Nephron (organoid): ENCODE results near the gene COG5.

ENCODE experiments used
- H3K27ac Mint-ChIP-seq, 3 experiments: 2 replicates each; pipeline ENCODE4 v1.8.0; 2020; ENCODE audit warnings: mixed read lengths in 3 of 3, mild to moderate bottlenecking in 2 of 3, moderate library complexity in 1 of 3
- H3K27me3 Mint-ChIP-seq: 2 replicates; pipeline ENCODE4 v1.8.0; 2021; ENCODE audit warnings: low read depth, mild to moderate bottlenecking, moderate library complexity, mixed read lengths
- H3K36me3 Mint-ChIP-seq: 2 replicates; pipeline ENCODE4 v1.8.0; 2020; ENCODE audit warnings: low read depth, mixed read lengths
- H3K4me1 Mint-ChIP-seq: 2 replicates; pipeline ENCODE4 v1.8.0; 2020; ENCODE audit warnings: mixed read lengths
- H3K4me3 Mint-ChIP-seq, 3 experiments: 2 replicates each; pipeline ENCODE4 v1.8.0; 2020; ENCODE audit warnings: mild to moderate bottlenecking in 3 of 3, mixed read lengths in 3 of 3, moderate library complexity in 2 of 3
- H3K9me3 Mint-ChIP-seq: 2 replicates; pipeline ENCODE4 v1.8.0; 2020; ENCODE audit warnings: mixed read lengths
- TF ChIP-seq, protein P1 (sequence below), 3 experiments: fragments of 200-600 bp; sonication (generic); IDR thresholded peaks; one replicate each; pipeline ENCODE4 v1.5.0; 2021; ENCODE audit warnings: antibody characterized with exemption in 3 of 3; ENCODE audit not compliant: unreplicated experiment in 3 of 3

COG5 gene

DNA sequence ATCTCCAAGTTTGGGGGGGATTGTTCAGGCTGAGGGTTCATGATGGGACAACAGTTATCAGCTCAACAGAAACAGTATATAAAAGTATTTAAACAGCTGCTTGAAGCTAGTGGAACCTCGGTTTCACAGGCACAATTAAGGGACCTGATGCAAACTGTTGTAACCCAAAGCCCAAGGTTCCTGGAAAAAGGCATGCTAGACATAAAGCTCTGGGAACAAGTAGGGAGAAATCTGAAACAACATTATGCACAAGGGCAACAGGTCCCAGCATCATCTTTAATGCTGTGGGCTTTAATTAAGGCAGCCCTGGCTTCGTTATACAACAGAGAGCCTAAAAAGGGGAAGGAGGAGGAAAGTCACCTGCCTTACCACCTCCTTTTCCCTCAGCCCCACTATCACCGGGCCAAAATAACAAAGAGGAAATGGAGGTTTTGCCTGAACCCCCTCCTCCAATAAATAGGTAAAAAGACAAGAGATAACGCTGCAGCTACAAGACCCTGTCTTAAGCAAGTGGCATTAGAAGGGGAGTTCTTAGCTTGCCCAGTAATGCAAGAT is 177.1 kb downstream of the COG5 start:
- Mint-ChIP-seq H3K36me3 (peaks cover 3% of the 10 kb centered on the region), H3K4me1 (peaks cover 43% of the 10 kb centered on the region), H3K9me3 (no peaks in the 10 kb centered on the region), H3K4me3 (peak overlapping the region in 1 of 3 experiments; percentile 50), H3K27ac (peak overlapping the region; percentile 63 to 93 (median 75)), H3K27me3 (no peaks in the 10 kb centered on the region)
- TF ChIP-seq, protein P1, sequence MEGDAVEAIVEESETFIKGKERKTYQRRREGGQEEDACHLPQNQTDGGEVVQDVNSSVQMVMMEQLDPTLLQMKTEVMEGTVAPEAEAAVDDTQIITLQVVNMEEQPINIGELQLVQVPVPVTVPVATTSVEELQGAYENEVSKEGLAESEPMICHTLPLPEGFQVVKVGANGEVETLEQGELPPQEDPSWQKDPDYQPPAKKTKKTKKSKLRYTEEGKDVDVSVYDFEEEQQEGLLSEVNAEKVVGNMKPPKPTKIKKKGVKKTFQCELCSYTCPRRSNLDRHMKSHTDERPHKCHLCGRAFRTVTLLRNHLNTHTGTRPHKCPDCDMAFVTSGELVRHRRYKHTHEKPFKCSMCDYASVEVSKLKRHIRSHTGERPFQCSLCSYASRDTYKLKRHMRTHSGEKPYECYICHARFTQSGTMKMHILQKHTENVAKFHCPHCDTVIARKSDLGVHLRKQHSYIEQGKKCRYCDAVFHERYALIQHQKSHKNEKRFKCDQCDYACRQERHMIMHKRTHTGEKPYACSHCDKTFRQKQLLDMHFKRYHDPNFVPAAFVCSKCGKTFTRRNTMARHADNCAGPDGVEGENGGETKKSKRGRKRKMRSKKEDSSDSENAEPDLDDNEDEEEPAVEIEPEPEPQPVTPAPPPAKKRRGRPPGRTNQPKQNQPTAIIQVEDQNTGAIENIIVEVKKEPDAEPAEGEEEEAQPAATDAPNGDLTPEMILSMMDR (IDR thresholded peaks at IDR 0.05; ENCODE audit: unreplicated experiment in 3 of 3), result no peak

DNA sequence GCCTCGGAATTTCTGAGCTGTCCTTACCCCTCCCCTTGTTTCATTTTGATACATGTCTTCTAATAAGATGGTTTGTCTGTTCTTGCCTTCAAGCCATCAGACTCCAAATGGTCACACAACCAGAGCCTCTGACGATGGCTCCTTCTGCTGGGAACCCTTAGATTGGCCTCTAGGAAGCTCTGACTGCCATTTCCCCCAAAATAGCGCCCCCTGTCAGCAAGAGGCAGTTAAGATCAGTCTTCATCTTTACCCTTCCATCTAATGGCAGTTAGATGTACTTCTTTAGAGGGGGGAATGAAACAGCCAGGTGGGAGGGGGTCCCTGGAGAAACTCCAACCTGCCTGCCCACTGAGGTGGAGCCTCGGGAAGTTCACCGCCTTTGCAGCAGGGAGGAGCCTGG is 179.7 kb downstream of the COG5 start:
- Mint-ChIP-seq H3K4me3 (no peak overlapping the region), H3K27ac (no peak overlapping the region), H3K36me3 (peaks cover 3% of the 10 kb centered on the region), H3K4me1 (peaks cover 30% of the 10 kb centered on the region), H3K9me3 (peaks cover 3% of the 10 kb centered on the region), H3K27me3 (no peaks in the 10 kb centered on the region)
- TF ChIP-seq, protein P1 (IDR thresholded peaks at IDR 0.05; ENCODE audit: unreplicated experiment in 3 of 3), result no peak

DNA sequence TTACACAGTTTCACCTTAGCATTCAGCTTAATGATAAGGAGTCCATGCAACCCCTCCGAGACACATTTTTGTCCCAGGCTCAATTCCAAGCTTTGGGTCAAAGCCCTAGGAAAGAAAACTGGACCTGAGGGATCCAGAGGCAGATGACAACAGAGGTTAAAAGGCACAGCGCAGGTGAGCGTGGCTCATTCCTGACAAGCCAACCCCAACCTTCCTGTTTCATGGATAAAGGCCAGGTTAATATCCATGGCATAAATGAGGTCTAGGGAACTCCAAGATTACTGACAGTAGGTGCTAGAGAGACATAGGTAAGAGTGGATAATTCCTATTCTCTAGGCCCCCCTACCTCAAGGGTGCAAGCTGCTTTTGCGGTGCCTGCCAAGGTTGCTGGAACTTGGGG is 180.5 kb downstream of the COG5 start:
- Mint-ChIP-seq H3K27me3 (no peaks in the 10 kb centered on the region), H3K27ac (no peak overlapping the region), H3K4me1 (peaks cover 30% of the 10 kb centered on the region), H3K36me3 (peaks cover 3% of the 10 kb centered on the region), H3K4me3 (no peak overlapping the region), H3K9me3 (peaks cover 8% of the 10 kb centered on the region)
- TF ChIP-seq, protein P1 (IDR thresholded peaks at IDR 0.05; ENCODE audit: unreplicated experiment in 3 of 3), result no peak

DNA sequence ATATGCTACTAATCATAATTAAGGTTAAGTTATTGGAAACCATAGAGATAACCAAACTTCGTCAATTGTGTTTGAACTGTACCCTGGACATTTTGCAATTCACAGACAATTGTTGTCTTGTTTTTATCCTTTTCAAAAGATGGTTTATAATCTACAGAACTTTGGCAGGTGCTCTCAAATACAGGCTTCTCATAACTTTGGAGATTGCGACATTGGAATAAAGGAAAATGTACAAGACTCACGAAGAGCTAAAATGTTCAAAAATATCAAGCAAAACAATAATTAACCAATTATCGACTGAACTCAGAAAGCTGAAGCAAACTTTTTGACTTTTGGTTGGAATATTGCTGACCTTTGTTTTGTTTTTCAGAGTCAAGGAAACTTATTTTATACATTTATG is 182.3 kb downstream of the COG5 start:
- H3K4me1 Mint-ChIP-seq, result peaks cover 12% of the 10 kb centered on the region
- TF ChIP-seq, protein P1 (IDR thresholded peaks at IDR 0.05; ENCODE audit: unreplicated experiment in 3 of 3), result no peak
- no peaks in the 10 kb centered on the region for H3K27me3 Mint-ChIP-seq

DNA sequence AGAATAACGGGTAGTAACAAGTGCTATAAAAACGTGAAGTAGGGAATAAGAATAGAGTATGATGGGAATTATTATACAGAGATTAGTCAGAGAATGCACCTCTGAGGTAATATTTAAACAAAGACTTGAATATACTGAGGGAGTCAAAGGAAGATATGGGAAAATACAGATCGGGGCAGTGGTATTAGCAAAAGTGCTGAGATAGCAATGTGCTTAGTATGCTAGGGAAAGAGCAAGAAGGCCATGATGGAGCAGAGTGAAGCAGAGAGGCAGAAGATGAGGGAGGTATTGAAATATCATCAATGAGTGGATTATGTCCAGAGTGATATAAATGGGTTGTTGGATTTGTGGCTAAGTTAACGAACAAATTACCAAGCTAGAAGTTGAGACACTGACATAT is 190.4 kb downstream of the COG5 start:
- H3K9me3 Mint-ChIP-seq, result peaks cover under 1% of the 10 kb centered on the region
- H3K4me3 Mint-ChIP-seq, result no peak overlapping the region
- H3K36me3 Mint-ChIP-seq, result peaks cover 3% of the 10 kb centered on the region
- no peaks in the 10 kb centered on the region for H3K27me3 Mint-ChIP-seq
- TF ChIP-seq, protein P1 (IDR thresholded peaks at IDR 0.05; ENCODE audit: unreplicated experiment in 3 of 3), result no peak
- H3K4me1 Mint-ChIP-seq, result peaks cover 20% of the 10 kb centered on the region
- no peak overlapping the region for H3K27ac Mint-ChIP-seq

More for the DNA sequence above, 182.3 kb downstream of the COG5 start:
- Mint-ChIP-seq H3K36me3 (peaks cover 6% of the 10 kb centered on the region), H3K27ac (no peak overlapping the region), H3K4me3 (no peak overlapping the region), H3K9me3 (peaks cover 8% of the 10 kb centered on the region)

DNA sequence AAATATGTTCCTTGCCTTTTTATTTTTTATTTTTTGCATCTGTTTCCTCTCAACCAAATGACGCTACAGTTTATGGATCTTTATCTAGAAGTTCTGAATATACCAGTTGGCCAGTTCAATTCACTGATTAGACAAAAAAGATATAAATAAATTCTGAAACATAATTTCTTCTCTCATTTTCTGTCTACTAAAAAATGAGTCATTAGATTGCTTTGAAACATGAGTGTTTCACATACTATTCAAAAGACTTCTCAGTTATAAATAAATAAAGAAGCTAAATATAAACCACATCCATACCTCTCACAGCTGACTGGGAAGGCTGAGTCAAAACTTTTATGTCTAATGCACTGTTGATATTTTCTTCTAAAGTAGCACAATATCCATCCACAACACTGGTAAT is 191.4 kb downstream of the COG5 start:
- Mint-ChIP-seq H3K9me3 (no peaks in the 10 kb centered on the region), H3K36me3 (no peaks in the 10 kb centered on the region), H3K27me3 (no peaks in the 10 kb centered on the region), H3K27ac (peak overlapping the region in 2 of 3 experiments; percentile 3 to 32), H3K4me1 (peaks cover 20% of the 10 kb centered on the region), H3K4me3 (no peak overlapping the region)
- TF ChIP-seq, protein P1 (IDR thresholded peaks at IDR 0.05; ENCODE audit: unreplicated experiment in 3 of 3), result no peak
